NCI-H446 (cell line): ENCODE results near the gene FAM177B.

ENCODE experiments used
- DNase-seq, 2 experiments: peaks; one replicate each; lab custom pipeline; 2025; lab: John Stamatoyannopoulos, UW

Gene FAM177B

GRCh38 chr1:222736972-222737371, at the start of gene FAM177B:
Gene FAM177B, plus strand, starts transcription at chr1:222737202. Its CDS starts 9,344 bp downstream, at chr1:222746546.
- DNase-seq = no peak

GRCh38 chr1:222691016-222691415, 46.0 kb upstream of the FAM177B start:
- no peak for DNase-seq

GRCh38 chr1:222694927-222695326, 42.1 kb upstream of the FAM177B start:
- no peak for DNase-seq

GRCh38 chr1:222696741-222697140, 40.3 kb upstream of the FAM177B start:
- no peak for DNase-seq

- no peak for DNase-seq
Observed at GRCh38 chr1:222697203-222697602, 39.8 kb upstream of the FAM177B start.

- DNase-seq = no peak
Observed at GRCh38 chr1:222697826-222698225, 39.2 kb upstream of the FAM177B start.

- DNase-seq = no peak
Observed at GRCh38 chr1:222702210-222702609, 34.8 kb upstream of the FAM177B start.

- DNase-seq = no peak
Observed at GRCh38 chr1:222704260-222704659, 32.7 kb upstream of the FAM177B start.

- no peak for DNase-seq
Observed at GRCh38 chr1:222706815-222707214, 30.2 kb upstream of the FAM177B start.

GRCh38 chr1:222709700-222710153, 27.3 kb upstream of the FAM177B start:
- no peak for DNase-seq

GRCh38 chr1:222711319-222712252, 25.4 kb upstream of the FAM177B start:
- peak in 1 of 2 experiments; percentile 30 for DNase-seq

- DNase-seq = peak; percentile 92 to 94
Observed at GRCh38 chr1:222712253-222713090, 24.5 kb upstream of the FAM177B start, which contains the start of the genes AIDA and BROX. Gene AIDA, minus strand, starts transcription at chr1:222712491. Its CDS starts 174 bp downstream, at chr1:222712317. Gene BROX, plus strand, starts transcription at chr1:222712564. Its CDS starts 3,136 bp downstream, at chr1:222715700.

- peak; percentile 88 to 97 for DNase-seq
Observed at GRCh38 chr1:222713091-222713961, 23.7 kb upstream of the FAM177B start.

GRCh38 chr1:222716393-222716792, 20.6 kb upstream of the FAM177B start:
- no peak for DNase-seq

GRCh38 chr1:222728746-222729145, 8.3 kb upstream of the FAM177B start:
- no peak for DNase-seq

- DNase-seq = no peak
Observed at GRCh38 chr1:222730866-222731265, 6.1 kb upstream of the FAM177B start.

- DNase-seq = no peak
Observed at GRCh38 chr1:222732216-222733159, 4.5 kb upstream of the FAM177B start.

GRCh38 chr1:222734740-222735139, 2.3 kb upstream of the FAM177B start:
- no peak for DNase-seq

GRCh38 chr1:222736470-222736869, 532 bp upstream of the FAM177B start:
- DNase-seq = no peak

GRCh38 chr1:222739465-222739864, 2.5 kb downstream of the FAM177B start:
- no peak for DNase-seq
